ENCODE data around the gene OR52N5.

Gene OR52N5

GRCh38 chr11:5783255-5783654 lies at the start of gene OR52N5:
OR52N5 (minus strand) TSS chr11:5783355; CDS start chr11:5778634, 4,721 bp downstream.
- DNase-seq (ENCODE audit: low spot score), result no peak

GRCh38 chr11:5831196-5831829 lies 48.2 kb upstream of the OR52N5 start:
- DNase-seq (ENCODE audit: low spot score), result no peak

GRCh38 chr11:5818245-5818886 lies 35.2 kb upstream of the OR52N5 start:
- no peak for DNase-seq (ENCODE audit: low spot score)

GRCh38 chr11:5815534-5815933 lies 32.4 kb upstream of the OR52N5 start:
- peak; percentile 24 for DNase-seq (ENCODE audit: low spot score)

- no peak for DNase-seq (ENCODE audit: low spot score)
Measured at GRCh38 chr11:5809905-5810795, 27.0 kb upstream of the OR52N5 start.

GRCh38 chr11:5809122-5809519 lies 26.0 kb upstream of the OR52N5 start:
- no peak for DNase-seq (ENCODE audit: low spot score)

GRCh38 chr11:5808500-5809121 lies 25.5 kb upstream of the OR52N5 start, which contains the start of gene OR52N2:
OR52N2 (plus strand) TSS chr11:5808924; CDS start chr11:5820336, 11,412 bp downstream.
- peak; percentile 77 for DNase-seq (ENCODE audit: low spot score)

- no peak for DNase-seq (ENCODE audit: low spot score)
Measured at GRCh38 chr11:5807580-5807979, 24.4 kb upstream of the OR52N5 start.

- DNase-seq (ENCODE audit: low spot score), result no peak
Measured at GRCh38 chr11:5803982-5804381, 20.8 kb upstream of the OR52N5 start.

- DNase-seq (ENCODE audit: low spot score), result no peak
Measured at GRCh38 chr11:5796541-5796940, 13.4 kb upstream of the OR52N5 start.

GRCh38 chr11:5791165-5791564 lies 8.0 kb upstream of the OR52N5 start, which contains the start of gene OR52N1:
OR52N1 (minus strand) TSS chr11:5791265; CDS start chr11:5788816, 2,449 bp downstream.
- no peak for DNase-seq (ENCODE audit: low spot score)

- DNase-seq (ENCODE audit: low spot score), result no peak
Measured at GRCh38 chr11:5767056-5767455, 16.1 kb downstream of the OR52N5 start.

- DNase-seq (ENCODE audit: low spot score), result no peak
Measured at GRCh38 chr11:5753943-5754342, 29.2 kb downstream of the OR52N5 start, which contains the start of gene OR52N4. OR52N4 (plus strand) TSS chr11:5754243; CDS start chr11:5754741, 498 bp downstream.

GRCh38 chr11:5749836-5750235 lies 33.3 kb downstream of the OR52N5 start:
- DNase-seq (ENCODE audit: low spot score), result no peak

GRCh38 chr11:5746614-5747013 lies 36.5 kb downstream of the OR52N5 start:
- DNase-seq (ENCODE audit: low spot score), result no peak

GRCh38 chr11:5738431-5738830 lies 44.7 kb downstream of the OR52N5 start:
- no peak for DNase-seq (ENCODE audit: low spot score)

- DNase-seq (ENCODE audit: low spot score), result no peak
Measured at GRCh38 chr11:5737670-5738392, 45.3 kb downstream of the OR52N5 start.

GRCh38 chr11:5737091-5737490 lies 46.1 kb downstream of the OR52N5 start:
- DNase-seq (ENCODE audit: low spot score), result no peak

GRCh38 chr11:5736396-5736795 lies 46.8 kb downstream of the OR52N5 start, which contains the start of gene OR56B1:
OR56B1 (plus strand) TSS chr11:5736448; CDS start chr11:5736517, 69 bp downstream.
- DNase-seq (ENCODE audit: low spot score), result no peak

GRCh38 chr11:5727691-5728090 lies 55.5 kb downstream of the OR52N5 start:
- DNase-seq (ENCODE audit: low spot score), result no peak

- no peak for DNase-seq (ENCODE audit: low spot score)
Measured at GRCh38 chr11:5726351-5726750, 56.8 kb downstream of the OR52N5 start.
